HG03565 (cell line): ENCODE measurements around the gene ATXN1L.
"Not testable (repeated sequence)": the region's sequence is repeated elsewhere in the genome, so short reads cannot be mapped to it uniquely, and the experiment has no call there.

Experiments used
- ATAC-seq: cut with Tn5 transposase; IDR thresholded peaks from one replicate; pipeline ENCODE4 v1.9.1; 2021; ENCODE audit warnings: mild to moderate bottlenecking, moderate library complexity; ENCODE audit not compliant: unreplicated experiment

The ATXN1L gene

GRCh38 chr16:71889147-71889546 lies 43.4 kb downstream of the ATXN1L start:
- no peak for ATAC-seq

- ATAC-seq: no peak
Measured at GRCh38 chr16:71893888-71894228, 48.1 kb downstream of the ATXN1L start.

GRCh38 chr16:71894229-71894920 lies 48.6 kb downstream of the ATXN1L start:
- no peak for ATAC-seq

- peak; percentile 68 for ATAC-seq
Measured at GRCh38 chr16:71894921-71895678, 49.3 kb downstream of the ATXN1L start, which contains the start of gene IST1. TSS of gene IST1 (plus strand) at chr16:71895531. CDS start at chr16:71915641, 20,110 bp downstream.

GRCh38 chr16:71895679-71896365 lies 50.0 kb downstream of the ATXN1L start:
- ATAC-seq: peak; percentile 11

GRCh38 chr16:71896764-71897368 lies 51.1 kb downstream of the ATXN1L start:
- no peak for ATAC-seq

- no peak for ATAC-seq
Measured at GRCh38 chr16:71899171-71899570, 53.4 kb downstream of the ATXN1L start.

- no peak for ATAC-seq
Measured at GRCh38 chr16:71902656-71903365, 57.0 kb downstream of the ATXN1L start.

GRCh38 chr16:71903608-71904007 lies 57.8 kb downstream of the ATXN1L start:
- ATAC-seq: no peak

GRCh38 chr16:71904239-71904638 lies 58.5 kb downstream of the ATXN1L start:
- no peak for ATAC-seq

- not testable (repeated sequence) for ATAC-seq
Measured at GRCh38 chr16:71905765-71906164, 60.0 kb downstream of the ATXN1L start.
